IMR-90 (cell line): ENCODE data around the gene AUTS2. TPM values are rescaled to one million over a fixed set of nuclear protein-coding genes. Genes with fewer than 3 reads are reported as not detected.

Experiments used
- ATAC-seq: fragments of 200-7000 bp; cut with Tn5 transposase; 2 replicates; pipeline ENCODE4 v1.9.1; 2020; ENCODE audit warnings: low read depth, mild to moderate bottlenecking, moderate library complexity
- BruUV-seq: library from RNA; stranded (reverse); fragments of 400-500 nt; replicated peaks from 2 replicates; lab custom pipeline; 2021; lab: Mats Ljungman, UMichigan
- CTCF ChIA-PET: fragments of 300-600 bp; formaldehyde crosslinking; extraction: SDS; loops from one replicate; lab custom pipeline; 2021; ENCODE audit warnings: antibody characterized with exemption; lab: Yijun Ruan, JAX
- POLR2A ChIA-PET: fragments of 300-600 bp; sonication (Branson Sonifier 250); formaldehyde crosslinking; loops from one replicate; lab custom pipeline; 2022; ENCODE audit warnings: antibody characterized with exemption; ENCODE audit not compliant: unreplicated experiment; lab: Charles Lee
- DNase-seq: peaks from one replicate; pipeline ENCODE4 v3.0.0; 2013
- H2AFZ ChIP-seq: replicated peaks from 2 replicates; pipeline ENCODE3; 2013; ENCODE audit warnings: low read length, mild to moderate bottlenecking; ENCODE audit not compliant: poor library complexity
- H2AK5ac ChIP-seq: 2 replicates; pipeline ENCODE4 v1.6.1; 2013; ENCODE audit warnings: low read depth, low read length, inconsistent platforms
- H2AK9ac ChIP-seq: replicated peaks from 2 replicates; pipeline ENCODE3; 2013; ENCODE audit warnings: mild to moderate bottlenecking, low read depth, low read length, moderate library complexity; ENCODE audit not compliant: poor library complexity
- H2BK120ac ChIP-seq: 2 replicates; pipeline ENCODE4 v1.6.1; 2013; ENCODE audit warnings: low read depth, low read length, inconsistent platforms
- H2BK15ac ChIP-seq: 3 replicates; pipeline ENCODE4 v1.6.1; 2013; ENCODE audit warnings: low read depth, low read length, inconsistent platforms
- H2BK20ac ChIP-seq: 2 replicates; pipeline ENCODE4 v1.6.1; 2013; ENCODE audit warnings: low read depth, mild to moderate bottlenecking, inconsistent platforms, low read length, moderate library complexity
- H2BK5ac ChIP-seq: 2 replicates; pipeline ENCODE4 v1.6.1; 2013; ENCODE audit warnings: mild to moderate bottlenecking, low read depth, low read length, inconsistent platforms; ENCODE audit not compliant: poor library complexity, severe bottlenecking
- H3K14ac ChIP-seq: replicated peaks from 2 replicates; pipeline ENCODE4 v1.6.1; 2013; ENCODE audit warnings: low read depth, low read length, inconsistent platforms
- H3K18ac ChIP-seq: 2 replicates; pipeline ENCODE4 v1.6.1; 2013; ENCODE audit warnings: low read depth, low read length, control low read depth
- H3K23ac ChIP-seq: 2 replicates; pipeline ENCODE4 v1.6.1; 2013; ENCODE audit warnings: low read depth, low read length, inconsistent platforms
- H3K27ac ChIP-seq: 2 replicates; pipeline ENCODE4 v1.5.1; 2013; ENCODE audit warnings: mild to moderate bottlenecking, control low read depth, low read length; ENCODE audit not compliant: insufficient read depth
- H3K27me3 ChIP-seq: 2 replicates; pipeline ENCODE4 v1.6.1; 2013; ENCODE audit warnings: low read length; ENCODE audit not compliant: control insufficient read depth, insufficient read depth
- H3K36me3 ChIP-seq: 2 replicates; pipeline ENCODE4 v1.6.1; 2013; ENCODE audit warnings: low read length, mixed read lengths; ENCODE audit not compliant: control insufficient read depth, insufficient read depth
- H3K4ac ChIP-seq: 2 replicates; pipeline ENCODE4 v1.6.1; 2013; ENCODE audit warnings: low read depth, low read length, inconsistent platforms
- H3K4me1 ChIP-seq: 2 replicates; pipeline ENCODE4 v1.6.1; 2013; ENCODE audit warnings: low read length, mixed read lengths; ENCODE audit not compliant: control insufficient read depth, insufficient read depth
- H3K4me2 ChIP-seq: 2 replicates; pipeline ENCODE4 v1.6.1; 2013; ENCODE audit warnings: low read depth, mild to moderate bottlenecking, control low read depth, low read length, moderate library complexity
- H3K4me3 ChIP-seq: 2 replicates; pipeline ENCODE4 v1.5.1; 2013; ENCODE audit warnings: low read depth, mild to moderate bottlenecking, control low read depth, low read length, moderate library complexity; ENCODE audit not compliant: insufficient read depth
- H3K56ac ChIP-seq: 2 replicates; pipeline ENCODE4 v1.6.1; 2013; ENCODE audit warnings: low read length, inconsistent platforms; ENCODE audit not compliant: insufficient read depth; ENCODE audit errors: extremely low read depth
- H3K79me1 ChIP-seq, 2 experiments: 2 replicates each; pipeline ENCODE4 v1.6.1; 2013; ENCODE audit warnings: low read length in 2 of 2, inconsistent platforms in 1 of 2, low read depth in 1 of 2
- H3K9ac ChIP-seq: 2 replicates; pipeline ENCODE4 v1.6.1; 2013; ENCODE audit warnings: low read depth, low read length, control low read depth
- H3K9me1 ChIP-seq: 2 replicates; pipeline ENCODE4 v1.6.1; 2013; ENCODE audit warnings: low read length, inconsistent platforms; ENCODE audit not compliant: insufficient read depth
- H3K9me3 ChIP-seq: 2 replicates; pipeline ENCODE4 v1.6.1; 2013; ENCODE audit warnings: low read length; ENCODE audit not compliant: control insufficient read depth, insufficient read depth
- H4K20me1 ChIP-seq: 2 replicates; pipeline ENCODE4 v1.6.1; 2013; ENCODE audit warnings: low read length, inconsistent platforms; ENCODE audit not compliant: insufficient read depth
- H4K5ac ChIP-seq: 2 replicates; pipeline ENCODE4 v1.6.1; 2013; ENCODE audit warnings: mild to moderate bottlenecking, low read depth, low read length, control low read depth
- H4K8ac ChIP-seq, 2 experiments: 2 replicates each; pipeline ENCODE4 v1.6.1; 2013; ENCODE audit warnings: low read depth in 2 of 2, low read length in 2 of 2, control low read depth in 1 of 2, inconsistent platforms in 1 of 2
- H4K91ac ChIP-seq: 2 replicates; pipeline ENCODE4 v1.6.1; 2013; ENCODE audit warnings: low read depth, low read length, inconsistent platforms; ENCODE audit not compliant: insufficient read depth
- CEBPB ChIP-seq: IDR thresholded peaks from 2 replicates; pipeline ENCODE4 v1.6.1; 2012; ENCODE audit warnings: low read depth, low read length, improper control_type of control experiment
- CHD1 ChIP-seq: IDR thresholded peaks from 2 replicates; pipeline ENCODE4 v1.6.1; 2012; ENCODE audit warnings: low read depth, low read length, improper control_type of control experiment
- MAFK ChIP-seq: IDR thresholded peaks from 2 replicates; pipeline ENCODE4 v1.6.1; 2012; ENCODE audit warnings: low read depth, low read length, improper control_type of control experiment
- MAZ ChIP-seq: IDR thresholded peaks from 2 replicates; pipeline ENCODE4 v1.6.1; 2012; ENCODE audit warnings: low read depth, mild to moderate bottlenecking, low read length, improper control_type of control experiment, moderate library complexity, borderline replicate concordance
- POLR2A ChIP-seq: IDR thresholded peaks from 2 replicates; pipeline ENCODE4 v1.6.1; 2012; ENCODE audit warnings: mild to moderate bottlenecking, low read depth, low read length
- SMC3 ChIP-seq: fragments of 150-350 bp; IDR thresholded peaks from 2 replicates; pipeline ENCODE4 v1.6.1; 2016; ENCODE audit warnings: low read depth, mild to moderate bottlenecking, antibody characterized with exemption, low read length, moderate library complexity
- WGBS, 2 experiments: methylation state at CpG; one replicate each; pipeline versions ENCODE4 v1.1.5 to v1.1.7; 2013; ENCODE audit warnings: missing lambda C conversion rate in 2 of 2; ENCODE audit not compliant: insufficient read length in 1 of 2; ENCODE audit errors: extremely low coverage in 2 of 2; 5-methylcytosine and 5-hydroxymethylcytosine counted together
- dilution Hi-C: fragments of 300-500 bp; cut with HindIII; formaldehyde crosslinking; loops from one replicate; pipeline ENCODE4 v1.14.3; 2018; ENCODE audit warnings: low sequenced_read_pairs; ENCODE audit not compliant: unreplicated experiment
- in situ Hi-C: fragments of 300-500 bp; cut with MboI; formaldehyde crosslinking; loops from 3 replicates; pipeline ENCODE4 v1.14.3; 2019; ENCODE audit warnings: low sequenced_read_pairs, inconsistent platforms, mixed read lengths
- intact Hi-C: fragments of 100-400 bp; cut with micrococcal nuclease; formaldehyde crosslinking; loops from 2 replicates; pipeline ENCODE4 v1.10.0; 2022
- polyA plus RNA-seq, 3 experiments: library from polyadenylated mRNA; depleted of rRNA; stranded (reverse); fragments of >200 nt; gene quantifications; 2 replicates each; pipeline ENCODE4 v1.2.3, GENCODE V29; 2012; ENCODE audit warnings: low replicate concordance in 1 of 3
- total RNA-seq: library from RNA; depleted of rRNA; stranded (reverse); fragments of >200 nt; gene quantifications from 2 replicates; pipeline ENCODE4 v1.2.3, GENCODE V29; 2012
- TF ChIP-seq, protein P1 (sequence below): conservative IDR thresholded peaks from 2 replicates; pipeline ENCODE4 v1.5.1; 2012; ENCODE audit warnings: mild to moderate bottlenecking, low read depth, low read length, improper control_type of control experiment

Gene AUTS2
- total and polyA plus RNA-seq, 2 of the 4 experiments (the other 2 are of a cell fraction): 0.90 to 3.0 TPM

GRCh38 chr7:70772891-70773290 lies 1174.6 kb downstream of the AUTS2 start:
- H3K56ac ChIP-seq: no peak overlapping the region
- H4K8ac ChIP-seq: no peak overlapping the region
- H2BK15ac ChIP-seq: no peak overlapping the region
- H3K4me3 ChIP-seq: no peak overlapping the region
- no peak overlapping the region for H2AK5ac ChIP-seq
- intact Hi-C loops: no loop called here
- no peak overlapping the region for H2AK9ac ChIP-seq
- peaks cover 9% of the 10 kb centered on the region for H3K36me3 ChIP-seq
- H4K5ac ChIP-seq: no peak overlapping the region
- H3K4ac ChIP-seq: no peak overlapping the region
- CTCF ChIA-PET: no interaction called here
- H4K91ac ChIP-seq: no peak overlapping the region
- H3K4me1 ChIP-seq: no peaks in the 10 kb centered on the region
- H2BK5ac ChIP-seq: no peak overlapping the region
- no peaks in the 10 kb centered on the region for H3K9me1 ChIP-seq
- no peak overlapping the region for H2BK20ac ChIP-seq
- no peak overlapping the region for H3K23ac ChIP-seq
- POLR2A ChIA-PET: no interaction called here
- no peak for TF ChIP-seq POLR2A
- TF ChIP-seq SMC3: no peak
- TF ChIP-seq CHD1: no peak
- no peak for TF ChIP-seq CEBPB
- TF ChIP-seq, protein P1, sequence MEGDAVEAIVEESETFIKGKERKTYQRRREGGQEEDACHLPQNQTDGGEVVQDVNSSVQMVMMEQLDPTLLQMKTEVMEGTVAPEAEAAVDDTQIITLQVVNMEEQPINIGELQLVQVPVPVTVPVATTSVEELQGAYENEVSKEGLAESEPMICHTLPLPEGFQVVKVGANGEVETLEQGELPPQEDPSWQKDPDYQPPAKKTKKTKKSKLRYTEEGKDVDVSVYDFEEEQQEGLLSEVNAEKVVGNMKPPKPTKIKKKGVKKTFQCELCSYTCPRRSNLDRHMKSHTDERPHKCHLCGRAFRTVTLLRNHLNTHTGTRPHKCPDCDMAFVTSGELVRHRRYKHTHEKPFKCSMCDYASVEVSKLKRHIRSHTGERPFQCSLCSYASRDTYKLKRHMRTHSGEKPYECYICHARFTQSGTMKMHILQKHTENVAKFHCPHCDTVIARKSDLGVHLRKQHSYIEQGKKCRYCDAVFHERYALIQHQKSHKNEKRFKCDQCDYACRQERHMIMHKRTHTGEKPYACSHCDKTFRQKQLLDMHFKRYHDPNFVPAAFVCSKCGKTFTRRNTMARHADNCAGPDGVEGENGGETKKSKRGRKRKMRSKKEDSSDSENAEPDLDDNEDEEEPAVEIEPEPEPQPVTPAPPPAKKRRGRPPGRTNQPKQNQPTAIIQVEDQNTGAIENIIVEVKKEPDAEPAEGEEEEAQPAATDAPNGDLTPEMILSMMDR: no peak
- no peak for TF ChIP-seq MAFK
- TF ChIP-seq MAZ: no peak
- no peak overlapping the region for H2BK120ac ChIP-seq
- BruUV-seq: no TSS peak
- H2AFZ ChIP-seq: no peak overlapping the region
- dilution Hi-C loops: no loop called here
- H3K27ac ChIP-seq: no peak overlapping the region
- H3K14ac ChIP-seq: no peak overlapping the region
- in situ Hi-C loops: no loop called here
- no CpG with 5 or more reads among the region's 4 CpGs for WGBS, 2 experiments
- H3K18ac ChIP-seq: no peak overlapping the region
- H3K9ac ChIP-seq: no peak overlapping the region
- no peaks in the 10 kb centered on the region for H4K20me1 ChIP-seq
- ATAC-seq (no peak), DNase-seq (no peak)
- no peaks in the 10 kb centered on the region for H3K79me1 ChIP-seq
- no peaks in the 10 kb centered on the region for H3K27me3 ChIP-seq
- no peak overlapping the region for H3K4me2 ChIP-seq
- H3K9me3 ChIP-seq: no peaks in the 10 kb centered on the region
